Measurements from ENCODE around the gene CARD19. TPM values are rescaled to one million over a fixed set of nuclear protein-coding genes. Genes with fewer than 3 reads are reported as not detected.

The CARD19 gene
- total and polyA plus RNA-seq, 2 experiments from 2014 or later, result 36.8 to 48.3 TPM

GRCh38 chr9:93076101-93076791 is 19.8 kb upstream of the CARD19 start (continued):
- TF ChIP-seq ZNF462 (CRISPR knock-in tag; IDR thresholded peaks at IDR 0.05) (no peak), ZNF114 (CRISPR knock-in tag; IDR thresholded peaks at IDR 0.05) (no peak), EZH2 (IDR thresholded peaks at IDR 0.05; ENCODE audit: low read depth, unreplicated experiment) (no peak), CREB1 (CRISPR knock-in tag; IDR thresholded peaks at IDR 0.05; ENCODE audit: low read depth) (no peak), EZH2phosphoT487 (IDR thresholded peaks at IDR 0.05; ENCODE audit: unreplicated experiment) (no peak), POLR2AphosphoS5 (IDR thresholded peaks at IDR 0.05; ENCODE audit: low read depth) (no peak)

- peaks cover 6% of the 10 kb centered on the region for H3K27me3 Mint-ChIP-seq (ENCODE audit: insufficient read depth, low read depth, poor library complexity)
- Histone ChIP-seq H3K36me3 (ENCODE audit: insufficient read depth) (no peaks in the 10 kb centered on the region; the same call in 1 of the 2 replicates), H3K27ac (ENCODE audit: low read depth) (no peak overlapping the region), H3K9me2 (ENCODE audit: insufficient read depth) (no peaks in the 10 kb centered on the region), H2AFZ (no peak overlapping the region), H4K20me1 (replicated peaks; ENCODE audit: insufficient read depth) (no peaks in the 10 kb centered on the region), H3K4me1 (ENCODE audit: insufficient read depth) (no peaks in the 10 kb centered on the region), H3F3A (replicated peaks; ENCODE audit: low read depth) (no peaks in the 10 kb centered on the region), H3K79me2 (replicated peaks; ENCODE audit: insufficient read depth) (no peaks in the 10 kb centered on the region), H3K4me3 (no peak overlapping the region), H3K27me3 (ENCODE audit: insufficient read depth) (no peaks in the 10 kb centered on the region), H3K4me2 (no peak overlapping the region)
- H3K4me3 Mint-ChIP-seq, result no peak overlapping the region
- ATAC-seq (no peak), DNase-seq (ENCODE audit: low spot score) (no peak)
- no peaks in the 10 kb centered on the region for H3K9me3 Mint-ChIP-seq
- H3K4me1 Mint-ChIP-seq, result no peaks in the 10 kb centered on the region; the same call in 2 of the 3 replicates
- no peak overlapping the region for H3K27ac Mint-ChIP-seq
- no peaks in the 10 kb centered on the region; the same call in 2 of the 3 replicates for H3K36me3 Mint-ChIP-seq (ENCODE audit: low read depth)
- TF ChIP-seq EZH2 (IDR thresholded peaks at IDR 0.05; ENCODE audit: low read depth, unreplicated experiment) (no peak), ZNF114 (CRISPR knock-in tag; IDR thresholded peaks at IDR 0.05) (no peak), ZNF331 (CRISPR knock-in tag; IDR thresholded peaks at IDR 0.05; ENCODE audit: low read depth) (no peak), POLR2AphosphoS5 (IDR thresholded peaks at IDR 0.05; ENCODE audit: low read depth) (no peak), EZH2phosphoT487 (IDR thresholded peaks at IDR 0.05; ENCODE audit: unreplicated experiment) (no peak)
- TF ChIP-seq, protein P1, sequence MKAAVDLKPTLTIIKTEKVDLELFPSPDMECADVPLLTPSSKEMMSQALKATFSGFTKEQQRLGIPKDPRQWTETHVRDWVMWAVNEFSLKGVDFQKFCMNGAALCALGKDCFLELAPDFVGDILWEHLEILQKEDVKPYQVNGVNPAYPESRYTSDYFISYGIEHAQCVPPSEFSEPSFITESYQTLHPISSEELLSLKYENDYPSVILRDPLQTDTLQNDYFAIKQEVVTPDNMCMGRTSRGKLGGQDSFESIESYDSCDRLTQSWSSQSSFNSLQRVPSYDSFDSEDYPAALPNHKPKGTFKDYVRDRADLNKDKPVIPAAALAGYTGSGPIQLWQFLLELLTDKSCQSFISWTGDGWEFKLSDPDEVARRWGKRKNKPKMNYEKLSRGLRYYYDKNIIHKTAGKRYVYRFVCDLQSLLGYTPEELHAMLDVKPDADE (IDR thresholded peaks at IDR 0.05), result no peak
These were observed 19.3 kb upstream of the CARD19 start for GRCh38 chr9:93076792-93077128.
